ENCODE measurements around the gene DLX5.

DNA sequence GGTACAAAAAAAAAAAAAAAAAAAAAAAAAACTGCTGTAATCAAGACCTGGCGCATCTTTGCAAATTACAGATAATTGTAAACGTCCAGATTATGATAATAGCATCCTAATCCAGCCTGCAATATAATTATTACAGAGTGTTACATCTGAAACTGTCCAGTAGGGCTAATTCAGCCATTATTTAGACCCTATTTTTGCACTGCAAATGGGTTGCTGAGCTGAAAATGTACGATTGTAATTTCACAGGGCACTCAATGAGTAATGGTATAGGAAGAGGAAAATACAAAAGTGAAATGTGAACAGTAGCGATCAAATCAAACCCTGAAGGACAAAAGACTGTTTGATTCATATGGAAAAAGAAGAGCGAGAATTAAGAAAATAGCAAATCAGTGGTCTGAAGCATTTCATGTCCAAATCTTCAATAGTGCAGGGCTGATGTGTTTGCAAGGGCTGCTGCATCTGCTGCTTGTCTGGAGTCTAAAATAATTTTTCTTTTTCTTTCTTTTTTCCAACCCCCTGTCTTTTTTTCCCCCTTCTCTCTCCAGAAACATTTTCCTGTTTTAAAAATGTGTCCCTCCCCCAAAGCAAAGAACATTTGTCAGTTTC, 10.4 kb downstream of the DLX5 start:
- TF ChIP-seq EZH2 (IDR thresholded peaks at IDR 0.05) (no peak), POLR2AphosphoS5 (IDR thresholded peaks at IDR 0.05; ENCODE audit: borderline replicate concordance, low read depth, low read length) (no peak), FOXP2 (optimal IDR thresholded peaks at IDR 0.05; ENCODE audit: control extremely low read depth, extremely low read length, insufficient read depth) (no peak)

Data from SK-N-MC (cell line).